NCI-H2107 treated with DMSO at 0.1 percent for 48 hours (cell line): ENCODE measurements around the gene PSMD6.

Experiments used
- DNase-seq: peaks from one replicate; lab custom pipeline; 2025; ENCODE audit not compliant: unreplicated experiment; lab: John Stamatoyannopoulos, UW

The PSMD6 gene

DNA sequence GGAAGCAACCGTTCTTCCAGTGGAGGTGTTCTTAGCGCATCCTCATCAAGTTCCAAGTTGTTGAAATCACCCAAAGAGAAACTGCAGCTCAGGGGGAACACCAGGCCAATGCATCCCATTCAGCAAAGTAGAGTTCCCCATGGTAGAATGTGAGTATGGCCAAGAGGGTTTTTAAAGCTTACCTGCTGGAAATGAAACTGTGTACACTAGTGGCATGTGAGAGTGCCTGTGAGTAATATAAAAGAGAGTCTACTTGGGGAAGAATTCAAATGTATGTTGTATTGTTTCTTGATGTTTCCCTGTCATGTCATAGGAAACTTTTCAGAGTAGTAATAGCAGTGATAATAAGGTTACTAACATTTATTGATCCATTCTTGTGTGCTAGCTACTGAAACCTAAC is 43.3 kb downstream of the PSMD6 start:
- no peak for DNase-seq

DNA sequence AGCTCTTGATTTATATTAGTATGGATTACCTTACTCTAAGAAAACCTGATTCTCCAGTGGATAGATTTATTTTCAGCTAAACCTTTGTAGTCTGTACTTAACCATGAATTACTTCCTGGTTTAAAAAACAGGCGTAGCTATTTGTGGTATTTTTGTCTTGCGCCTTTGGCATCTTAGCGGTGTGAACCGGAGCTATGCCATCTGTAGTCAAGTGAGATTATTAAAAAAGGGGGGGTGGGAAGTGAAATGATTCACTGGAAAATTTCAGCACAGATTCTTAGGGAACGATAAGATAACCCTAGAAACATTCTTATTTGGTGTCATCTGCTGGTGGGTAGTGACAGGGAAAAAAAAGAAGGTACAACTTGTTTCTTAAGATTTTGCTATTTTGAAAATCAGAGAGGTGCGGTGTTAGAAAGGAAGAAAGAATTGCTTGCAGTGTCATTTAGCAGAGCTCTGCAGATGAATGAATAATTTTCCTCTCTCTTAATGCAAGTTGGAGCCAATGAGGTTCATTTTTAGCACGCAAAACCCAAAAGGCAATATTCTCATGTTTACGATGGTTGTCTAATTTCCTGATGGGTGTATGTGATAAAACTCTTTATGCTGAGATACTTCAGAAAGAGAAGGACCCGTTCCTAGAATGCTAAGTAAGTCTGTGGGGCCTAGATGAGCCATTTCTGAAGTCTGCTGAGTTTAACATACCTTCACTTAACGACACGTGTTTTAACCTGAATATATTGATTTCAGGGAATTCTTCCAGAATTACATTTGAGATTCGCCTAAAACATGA is 44.0 kb downstream of the PSMD6 start:
- DNase-seq, result no peak

DNA sequence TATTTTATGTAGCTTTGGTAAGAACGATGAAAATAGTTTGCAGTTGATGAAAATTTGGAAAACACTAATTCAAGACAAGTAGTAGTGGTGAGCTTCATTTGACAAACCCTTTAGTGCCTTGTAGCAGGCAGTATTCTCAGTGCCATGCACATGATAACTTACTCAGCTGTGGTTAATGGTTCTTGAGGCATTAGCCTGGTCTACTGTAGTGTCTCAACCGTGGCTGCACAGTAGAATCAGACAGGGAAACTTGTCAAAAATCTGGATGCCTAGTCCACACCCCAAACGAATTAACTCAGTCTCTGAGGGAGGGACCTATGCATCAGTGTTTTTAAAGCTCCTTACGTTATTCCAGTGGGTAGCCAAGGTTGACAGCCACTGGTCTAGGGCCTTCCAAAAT is 45.4 kb downstream of the PSMD6 start:
- DNase-seq, result no peak

DNA sequence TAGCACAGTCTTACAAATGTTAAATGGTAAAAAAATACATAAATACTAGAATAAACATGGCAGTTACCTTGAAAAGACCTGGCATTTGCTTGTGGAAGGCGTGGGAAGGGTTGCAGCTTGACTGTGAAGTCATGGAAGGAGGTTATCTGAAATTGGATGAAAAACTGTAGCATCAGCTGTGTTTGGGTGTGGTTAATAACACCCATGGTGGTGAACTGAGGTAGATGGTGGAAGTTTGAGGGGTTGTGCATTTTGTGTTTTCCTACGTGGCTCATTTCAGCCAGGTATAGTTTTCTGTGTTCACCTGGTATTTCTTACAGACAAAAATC is 46.5 kb downstream of the PSMD6 start:
- DNase-seq, result no peak

DNA sequence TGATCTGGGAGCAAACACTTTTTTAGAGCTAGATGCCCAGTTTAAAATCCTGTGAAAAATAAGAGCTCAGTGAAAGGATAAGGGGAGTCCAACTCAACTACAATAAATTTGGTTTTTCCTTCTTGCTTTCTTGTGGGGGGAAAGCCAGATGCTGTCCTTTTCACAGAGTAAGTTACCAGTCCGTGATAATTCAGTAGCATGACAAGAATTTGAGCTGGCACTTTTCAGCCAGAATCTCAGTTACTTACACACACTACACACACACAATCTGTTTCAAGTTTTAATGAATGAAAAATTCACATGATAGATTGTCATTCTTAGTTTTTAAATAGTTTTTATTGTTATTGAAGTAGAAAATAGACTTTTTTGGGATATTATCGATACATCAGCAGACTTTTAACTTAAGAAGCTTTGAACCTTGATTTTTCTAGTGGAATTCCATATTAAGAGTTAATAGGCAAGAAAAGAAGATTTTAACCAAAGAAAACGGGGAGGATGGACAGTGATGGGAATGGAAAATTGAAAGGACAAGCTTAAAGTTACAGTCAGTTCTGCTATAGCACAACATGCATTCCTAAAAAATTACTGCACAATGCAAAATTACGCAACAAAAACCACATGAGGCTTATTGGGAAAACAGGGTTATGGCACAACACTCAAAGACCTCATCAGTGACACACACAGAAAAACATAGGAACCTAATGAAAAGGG is 47.0 kb downstream of the PSMD6 start:
- no peak for DNase-seq

DNA sequence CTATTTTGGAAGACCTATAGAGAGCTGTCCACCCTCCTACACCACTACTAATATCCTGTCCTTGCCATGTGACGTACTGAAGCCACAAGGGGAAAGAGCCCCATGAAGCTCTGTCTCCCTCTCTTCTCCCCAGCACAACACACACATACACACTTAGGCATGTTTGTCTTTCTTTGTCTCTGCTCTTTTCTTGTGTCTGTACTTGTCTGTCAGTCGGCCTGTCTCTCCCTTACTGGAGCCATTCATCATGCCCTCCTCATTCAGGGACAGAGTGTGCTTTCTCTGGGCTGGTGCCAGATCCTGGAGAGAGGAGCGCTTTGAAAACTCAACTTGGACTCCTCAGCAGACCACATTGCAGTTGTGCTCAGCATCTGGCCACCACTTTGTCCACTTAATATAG is 47.6 kb downstream of the PSMD6 start:
- no peak for DNase-seq

DNA sequence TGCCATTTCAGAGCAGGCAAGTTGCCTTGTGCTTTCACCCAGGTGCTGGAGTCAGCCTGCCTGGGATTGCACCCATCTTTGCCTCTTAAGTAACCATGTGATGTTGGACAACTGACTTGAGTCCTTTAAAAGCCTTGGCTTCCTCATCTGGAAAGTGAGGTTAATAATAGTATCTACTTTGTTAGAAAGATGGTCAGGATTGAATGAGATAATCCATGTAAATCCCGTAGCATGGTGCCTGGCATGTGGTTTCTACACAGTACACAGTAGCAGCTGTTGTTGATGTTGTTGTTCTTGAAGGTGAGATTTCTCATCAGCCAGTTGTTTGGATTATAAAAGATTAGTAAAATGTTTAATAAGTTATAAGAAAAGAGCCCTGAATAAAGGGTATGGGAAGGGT is 48.8 kb downstream of the PSMD6 start:
- no peak for DNase-seq

DNA sequence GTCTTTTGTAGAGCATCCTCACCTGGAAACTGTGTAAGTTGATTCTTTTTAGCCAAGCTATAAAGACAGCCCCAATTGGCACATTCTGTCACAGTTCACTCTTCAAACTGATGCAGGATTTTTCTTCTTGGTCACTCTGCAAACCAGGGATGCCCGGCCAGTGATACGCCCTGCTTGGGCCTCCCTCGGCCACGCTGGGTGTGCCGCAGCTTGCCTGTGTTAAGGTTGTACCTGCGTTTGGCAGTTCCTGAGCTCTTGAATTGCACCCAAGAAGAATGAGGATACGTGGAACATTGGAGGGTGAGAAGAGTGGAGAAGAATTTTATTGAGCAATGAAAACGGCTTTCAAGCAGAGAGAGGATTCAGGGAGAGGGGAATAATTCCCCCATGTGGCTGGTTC is 49.9 kb downstream of the PSMD6 start:
- DNase-seq, result no peak

DNA sequence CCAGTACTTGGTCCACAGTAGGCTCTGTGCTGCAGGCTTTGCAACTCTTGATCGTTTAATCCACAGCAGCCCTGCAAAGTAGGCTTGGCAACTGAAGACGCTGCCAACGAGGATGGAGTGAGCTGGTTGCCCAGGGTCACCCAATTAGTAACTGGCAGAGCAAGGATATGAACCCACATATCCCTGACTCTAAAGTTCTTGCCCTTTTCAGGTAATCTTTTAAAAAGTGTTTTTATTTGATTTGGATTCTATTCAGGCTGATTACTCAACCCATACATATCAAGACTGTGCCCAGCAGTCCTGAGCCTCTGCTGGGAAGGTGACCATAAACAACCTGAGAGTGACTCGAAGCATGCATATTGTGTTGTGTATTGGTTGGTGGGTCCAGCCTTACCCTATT is 50.3 kb downstream of the PSMD6 start:
- DNase-seq, result no peak

DNA sequence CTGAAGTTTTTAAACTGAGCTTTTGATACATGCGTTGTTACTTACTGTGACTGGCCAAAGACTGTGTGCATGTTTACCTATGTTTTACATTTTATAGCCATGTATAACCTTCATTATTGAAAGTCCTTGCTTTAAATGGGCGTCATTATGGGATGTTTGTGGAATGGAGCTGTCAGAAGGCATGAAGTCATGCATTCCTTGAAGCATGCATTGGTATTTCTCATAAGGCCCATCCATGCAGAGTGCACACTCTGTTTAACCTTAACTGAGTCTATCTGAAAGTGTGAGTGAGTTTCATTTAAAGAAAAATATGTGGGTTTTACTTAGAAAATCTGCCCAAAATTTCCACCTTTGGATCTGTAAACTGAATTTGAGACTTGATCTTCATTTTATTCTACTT is 51.1 kb downstream of the PSMD6 start:
- no peak for DNase-seq

DNA sequence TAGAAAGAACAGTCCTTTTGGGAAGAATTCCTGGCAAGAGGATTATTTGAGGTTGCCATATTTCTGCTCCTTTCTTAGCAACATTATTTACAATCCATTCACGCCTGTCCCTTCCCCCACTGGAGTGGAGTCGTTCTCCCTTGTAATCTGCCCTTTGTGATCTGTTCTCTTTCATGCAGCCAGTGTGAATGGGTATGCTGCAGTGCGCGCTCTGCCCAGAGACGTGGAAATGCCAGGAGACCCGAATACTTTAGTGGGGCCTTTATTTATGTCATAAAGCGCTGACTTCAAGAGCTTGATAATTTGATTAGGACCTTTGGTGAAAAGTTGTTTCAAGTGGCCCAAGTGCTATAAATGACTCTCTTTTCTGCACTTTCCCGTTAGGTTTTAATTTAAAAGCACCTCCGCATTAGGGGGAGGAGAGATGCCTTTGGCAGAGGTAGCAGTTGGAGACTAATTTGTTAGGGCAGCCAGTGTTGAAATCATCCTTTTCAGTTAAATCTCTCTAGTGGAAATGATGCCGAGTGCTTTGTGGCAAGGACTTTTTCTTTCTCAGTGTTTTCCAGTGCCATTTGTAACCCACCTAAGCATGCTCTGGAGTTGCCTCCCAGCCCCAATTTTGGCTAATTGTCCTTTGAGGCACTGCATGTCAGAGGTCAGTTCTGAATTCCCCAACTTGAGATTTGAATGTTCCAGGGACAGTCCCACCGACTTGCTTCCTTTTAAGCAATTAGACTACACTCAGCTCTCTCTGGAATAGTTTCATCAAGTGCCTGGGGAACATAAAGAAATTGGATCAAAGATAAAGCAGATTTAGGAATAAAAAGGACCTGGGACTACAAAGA is 52.4 kb downstream of the PSMD6 start:
- no peak for DNase-seq

DNA sequence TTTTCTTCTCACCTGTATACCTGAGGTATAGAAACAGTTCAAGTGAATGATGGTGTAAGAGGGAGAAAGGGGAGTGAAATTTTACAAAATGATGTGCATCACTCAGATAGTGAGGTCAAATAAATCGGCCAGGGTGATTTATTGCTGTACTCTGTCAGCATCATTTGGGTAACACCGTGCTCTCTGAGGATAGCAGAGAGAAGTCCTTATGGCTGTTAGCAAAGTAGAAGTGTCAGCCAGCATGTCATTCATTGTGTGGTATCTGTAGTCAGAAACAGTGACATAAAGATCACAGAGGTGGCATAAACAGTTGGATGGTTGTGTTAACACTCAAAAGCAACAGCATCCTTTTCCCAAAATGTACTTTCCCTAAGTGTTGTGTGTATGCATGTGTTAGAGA is 53.4 kb downstream of the PSMD6 start:
- DNase-seq, result no peak

DNA sequence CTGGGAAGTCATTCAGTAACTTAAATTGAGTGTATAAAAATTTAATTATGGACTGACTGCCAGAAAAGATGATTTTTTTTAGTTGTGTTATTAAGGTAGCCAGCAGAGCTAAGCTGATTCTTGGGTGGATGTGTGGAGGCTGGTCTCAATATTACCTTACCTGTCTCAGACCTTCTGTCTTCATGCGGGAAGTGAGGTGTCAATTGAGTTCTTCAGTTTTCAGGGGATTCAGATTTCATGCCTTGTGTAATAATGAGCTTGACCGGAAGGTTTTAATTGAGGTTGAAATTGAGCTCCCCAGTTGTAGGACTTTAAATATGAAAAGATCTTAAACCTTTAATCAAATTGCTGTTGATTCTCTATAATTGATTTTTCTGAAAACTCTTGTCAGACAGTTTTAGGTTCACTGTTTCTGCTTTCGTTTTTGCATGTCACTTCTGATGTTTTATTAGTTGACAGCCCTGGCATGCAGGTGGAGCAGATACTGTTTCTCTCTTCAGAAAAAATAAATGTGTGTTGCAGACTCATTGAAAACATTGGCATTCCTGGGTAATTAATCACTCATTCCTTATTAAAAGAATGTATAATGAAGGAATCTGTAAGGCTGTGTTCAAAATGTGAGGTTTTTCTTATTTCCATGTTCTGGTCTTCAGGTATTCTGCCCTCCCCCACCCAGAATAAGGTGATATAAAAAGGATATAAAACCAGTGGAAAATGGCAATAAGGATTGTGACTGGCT is 54.5 kb downstream of the PSMD6 start:
- no peak for DNase-seq

DNA sequence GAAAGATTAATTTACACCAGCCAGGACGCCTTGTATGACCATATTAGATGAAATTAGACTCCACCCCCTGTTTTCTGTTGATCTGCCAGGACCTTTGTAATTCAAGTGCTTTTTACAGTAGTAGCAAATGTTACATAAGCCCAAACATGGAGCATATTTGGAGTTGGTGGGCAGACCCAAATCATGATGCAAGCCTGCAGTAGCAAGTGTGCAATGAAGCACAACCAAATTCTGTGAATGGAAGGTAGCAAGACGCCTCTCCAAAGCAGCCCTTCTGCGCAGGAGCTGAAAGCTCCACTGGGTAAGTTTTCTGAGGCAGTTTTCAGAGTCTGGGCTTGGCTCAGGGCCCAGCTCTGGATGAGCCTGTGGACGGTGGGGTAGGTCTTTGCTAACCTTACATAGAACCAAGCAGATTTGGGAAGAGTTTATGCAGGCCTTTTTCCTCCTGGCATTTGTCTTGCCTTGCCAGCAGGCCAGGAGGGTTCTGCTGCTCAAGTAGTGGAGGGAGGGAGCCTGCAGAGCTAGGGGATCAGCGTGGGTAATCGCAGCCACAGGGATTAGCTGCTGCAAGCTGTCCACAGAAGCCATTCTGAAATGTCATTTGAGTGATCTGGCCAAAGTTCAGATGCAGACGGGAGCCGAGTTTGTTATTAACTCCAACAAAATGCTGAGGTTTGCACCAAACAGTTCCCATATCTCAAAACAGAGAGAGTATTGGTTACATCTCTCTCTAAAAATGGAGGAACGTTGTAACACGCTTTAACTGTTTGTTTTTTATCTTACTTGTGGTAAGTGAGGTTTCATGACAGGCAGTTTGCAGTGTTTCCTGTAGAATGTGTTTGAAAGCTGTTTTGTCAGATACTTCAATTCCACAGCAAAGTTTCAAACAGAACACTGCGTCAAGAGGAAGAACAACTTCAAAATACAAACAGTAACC is 55.4 kb downstream of the PSMD6 start:
- peak; percentile 76 for DNase-seq

DNA sequence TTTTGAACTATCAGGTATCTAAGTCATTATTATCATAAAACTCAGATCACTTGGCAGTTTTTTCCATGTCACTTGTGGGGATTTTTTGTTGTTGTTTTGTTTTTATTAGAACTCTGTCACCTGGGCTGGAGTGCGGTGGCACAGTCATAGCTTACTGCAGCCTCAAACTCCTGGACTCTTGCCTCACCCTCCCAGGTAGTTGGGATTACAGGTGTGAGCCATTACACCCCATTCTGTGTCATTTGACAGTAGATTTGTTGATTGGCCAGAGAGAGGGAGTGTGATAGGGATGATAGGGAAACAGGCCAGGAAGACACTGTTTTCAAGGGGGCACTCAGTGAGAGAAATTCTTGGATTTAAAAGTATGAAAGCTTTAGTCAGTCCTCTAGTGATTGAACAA is 56.4 kb downstream of the PSMD6 start:
- no peak for DNase-seq

DNA sequence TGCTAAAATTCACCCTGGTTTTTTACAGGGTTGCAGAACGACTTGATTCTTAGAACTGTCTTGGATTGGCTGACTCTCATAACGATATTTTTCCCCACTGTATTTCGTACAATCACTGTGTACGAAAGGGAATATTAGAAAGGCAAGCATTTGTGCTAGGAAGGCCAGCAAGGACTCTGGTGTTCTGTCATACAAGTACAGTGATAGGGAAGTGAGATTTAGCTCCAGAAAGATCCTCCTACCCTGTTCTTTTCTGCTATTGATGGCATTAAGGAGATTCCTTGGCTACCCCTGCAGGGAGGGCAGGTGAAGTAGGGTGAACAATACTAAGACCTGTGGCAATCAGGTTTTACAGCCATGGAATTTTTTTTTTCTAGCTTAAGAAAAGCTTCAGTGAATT is 57.3 kb downstream of the PSMD6 start:
- no peak for DNase-seq

DNA sequence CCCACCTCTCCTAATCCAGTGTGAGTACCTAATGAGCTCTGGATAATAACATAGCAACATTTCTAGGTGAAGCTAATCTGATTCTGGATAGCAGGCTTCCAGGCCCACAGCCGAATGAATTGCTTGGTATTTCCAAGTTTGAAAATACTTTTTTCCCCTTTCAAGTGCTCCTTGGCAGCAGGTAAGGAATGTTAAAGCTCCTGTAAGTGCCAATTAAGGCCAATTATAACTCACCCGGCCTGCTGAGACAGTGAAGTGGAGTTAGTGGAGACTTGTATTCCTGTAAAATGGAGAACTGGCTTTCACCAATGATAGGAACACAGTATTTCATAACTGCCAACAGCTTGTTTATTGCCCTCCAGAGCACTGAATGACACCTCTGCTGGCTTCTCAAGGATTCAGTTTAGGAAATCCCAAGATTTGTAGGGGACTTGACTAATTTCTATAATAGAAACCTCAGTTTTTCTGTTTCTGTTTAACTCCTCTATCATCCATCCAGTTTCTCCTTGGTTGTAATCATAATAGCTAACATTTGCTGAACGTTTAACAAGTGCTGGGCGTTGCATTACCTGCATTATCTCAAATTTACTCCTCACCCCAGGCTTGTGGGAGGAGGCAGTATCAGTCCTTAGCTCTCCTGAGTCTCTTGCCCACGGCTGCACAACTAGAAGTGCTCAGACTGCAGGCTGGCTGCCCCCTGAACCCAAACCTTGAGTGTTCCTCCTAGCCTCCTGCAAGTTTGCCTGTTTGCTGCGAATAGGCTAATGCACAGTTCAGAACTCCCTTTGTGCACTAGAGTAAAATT is 58.4 kb downstream of the PSMD6 start:
- DNase-seq, result no peak

DNA sequence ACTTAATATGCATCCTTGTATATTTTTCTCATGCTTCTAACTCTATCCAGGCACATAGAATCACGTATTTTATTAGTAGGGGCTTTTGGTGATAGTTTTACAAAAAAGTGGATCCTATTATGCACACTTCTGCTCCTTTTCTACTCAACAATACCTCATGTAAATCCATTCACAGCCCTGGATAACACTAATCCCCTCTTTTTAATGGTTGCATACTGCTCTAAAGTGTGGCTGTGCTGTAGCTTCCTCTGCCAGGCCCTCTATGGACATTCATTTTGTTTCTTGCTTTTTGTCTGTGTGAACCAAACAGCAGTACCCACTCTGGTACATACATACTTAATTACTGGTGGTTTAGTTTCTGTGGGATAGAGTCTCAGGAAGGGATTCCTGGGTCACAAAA is 59.8 kb downstream of the PSMD6 start:
- DNase-seq, result peak; percentile 8

DNA sequence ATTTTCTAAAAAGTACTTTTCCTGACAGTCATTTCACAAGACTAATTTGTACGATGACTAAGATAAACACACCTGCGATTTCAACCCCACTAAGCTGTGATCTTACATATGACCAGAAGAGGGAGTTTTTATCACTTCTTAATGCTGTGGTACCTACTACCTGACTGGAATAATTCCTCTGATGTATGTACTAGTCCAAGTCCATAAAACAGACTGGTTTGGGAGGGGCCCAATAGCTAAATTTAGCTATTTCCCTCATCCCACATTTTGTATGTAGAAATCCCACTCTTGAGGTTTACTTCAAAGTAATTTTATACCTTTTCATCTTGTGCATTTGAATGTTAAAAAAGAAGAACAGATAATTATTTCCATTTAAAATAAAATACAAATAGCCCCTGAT is 61.4 kb downstream of the PSMD6 start:
- peak; percentile 50 for DNase-seq
